Naive thymus-derived CD8-positive, alpha-beta T cell (primary cell): Measurements from ENCODE around the gene MORN3. TPM values are rescaled to one million over a fixed set of nuclear protein-coding genes. Genes with fewer than 3 reads are reported as not detected.
A peak's percentile ranks its signal among the peaks of the same experiment; 100 is the strongest.

Source experiments
- ATAC-seq, 2 donors: fragments of 150-1000 bp; cut with Tn5 transposase in 1 of 2; sonication (Bioruptor Pico), chemical (Tn5 transposase) in 1 of 2; 1 replicate in 1 of 2; 2 replicates in 1 of 2; pipeline ENCODE4 v1.10.0; 2021; ENCODE audit warnings: mild to moderate bottlenecking in 2 of 2, moderate library complexity in 2 of 2
- POLR2A ChIA-PET: fragments of 350-600 bp; sonication (Branson Sonifier 250); formaldehyde crosslinking; loops from one replicate; lab custom pipeline; 2021; ENCODE audit warnings: antibody characterized with exemption; lab: Charles Lee
- DNase-seq, 10 donors: peaks; one replicate each; pipeline versions ENCODE4 v3.0.0 to v3.0.0-alpha.2; 2020 to 2022
- H3K27ac Mint-ChIP-seq, 10 donors: one replicate each; pipeline ENCODE4 v1.8.0; 2020 to 2022; ENCODE audit warnings: mild to moderate bottlenecking in 10 of 10, mixed read lengths in 10 of 10, moderate library complexity in 4 of 10, inconsistent platforms in 1 of 10
- H3K27me3 Mint-ChIP-seq, 5 donors: one replicate each; pipeline ENCODE4 v1.8.0; 2021 to 2022; ENCODE audit warnings: mixed read lengths in 5 of 5
- H3K36me3 Mint-ChIP-seq, 3 donors: one replicate each; pipeline ENCODE4 v1.8.0; 2020 to 2022; ENCODE audit warnings: mixed read lengths in 3 of 3, mild to moderate bottlenecking in 2 of 3, inconsistent platforms in 1 of 3
- H3K4me1 Mint-ChIP-seq, 4 donors: one replicate each; pipeline ENCODE4 v1.8.0; 2021 to 2022; ENCODE audit warnings: mixed read lengths in 4 of 4
- H3K4me3 Mint-ChIP-seq, 10 donors: one replicate each; pipeline ENCODE4 v1.8.0; 2020 to 2022; ENCODE audit warnings: mild to moderate bottlenecking in 10 of 10, mixed read lengths in 10 of 10, moderate library complexity in 6 of 10, inconsistent platforms in 1 of 10
- H3K9me3 Mint-ChIP-seq, 9 donors: one replicate each; pipeline ENCODE4 v1.8.0; 2020 to 2022; ENCODE audit warnings: mixed read lengths in 9 of 9, mild to moderate bottlenecking in 3 of 9, inconsistent platforms in 1 of 9, moderate library complexity in 1 of 9
- polyA plus RNA-seq, 3 donors: library from polyadenylated mRNA; unstranded; fragments of 300-500 nt; fragmentation: Illumina TruSeq; gene quantifications; one replicate each; pipeline ENCODE4 v1.2.3, GENCODE V29; 2021
- total RNA-seq, 8 experiments: library from RNA in 2 of 8; stranded (reverse) in 2 of 8; gene quantifications; one replicate each; pipeline ENCODE4 v1.2.3 and lab custom pipeline; 2021 to 2026

MORN3 gene
- total and polyA plus RNA-seq, 5 experiments from 2014 or later: 1.1 to 14.0 (median 4.8) TPM

GRCh38 chr12:121613462-121613861 is 56.0 kb downstream of the MORN3 start:
- Mint-ChIP-seq H3K36me3 (no peaks in the 10 kb centered on the region), H3K27me3 (no peaks in the 10 kb centered on the region), H3K4me1 (peaks cover 5 to 13% (median 8%) of the 10 kb centered on the region in 4 donors), H3K27ac (peak overlapping the region in 1 of 10 donors; percentile 79), H3K9me3 (no peaks in the 10 kb centered on the region), H3K4me3 (no peak overlapping the region)
- no peak for ATAC-seq
- POLR2A ChIA-PET: interaction anchor here (0.7 to 1.1 kb wide), 2 partner anchors 34 to 63 kb away, joined by 4 read pairs; no protein-coding TSS in a partner anchor
- DNase-seq: no peak

- Mint-ChIP-seq H3K36me3 (no peaks in the 10 kb centered on the region), H3K9me3 (no peaks in the 10 kb centered on the region), H3K4me3 (no peak overlapping the region), H3K4me1 (peaks cover 6 to 11% (median 8%) of the 10 kb centered on the region in 4 donors), H3K27ac (peak overlapping the region in 3 of 10 donors; percentile 47 to 90 (median 79)), H3K27me3 (no peaks in the 10 kb centered on the region)
- POLR2A ChIA-PET: no interaction called here
- ATAC-seq (peak in 1 of 2 donors; percentile 33), DNase-seq (peak in 1 of 10 donors; percentile 18)
These were observed 58.1 kb downstream of the MORN3 start for GRCh38 chr12:121611306-121611705.

- H3K9me3 Mint-ChIP-seq: no peaks in the 10 kb centered on the region
- no peaks in the 10 kb centered on the region for H3K27me3 Mint-ChIP-seq
- no peak overlapping the region for H3K4me3 Mint-ChIP-seq
- no peak for DNase-seq
- POLR2A ChIA-PET: interaction anchor here (0.7 to 1.0 kb wide), 3 partner anchors 13 to 31 kb away, joined by 3 read pairs; no protein-coding TSS in a partner anchor
- H3K36me3 Mint-ChIP-seq: no peaks in the 10 kb centered on the region
- peak overlapping the region; percentile 4 to 90 (median 49) for H3K27ac Mint-ChIP-seq
- ATAC-seq: no peak
- H3K4me1 Mint-ChIP-seq: peaks cover 5 to 8% (median 7%) of the 10 kb centered on the region in 4 donors
These were observed 59.0 kb downstream of the MORN3 start for GRCh38 chr12:121610239-121611149.

- no peak overlapping the region for H3K4me3 Mint-ChIP-seq
- H3K27ac Mint-ChIP-seq: peak overlapping the region in 4 of 10 donors; percentile 17 to 82 (median 55)
- H3K27me3 Mint-ChIP-seq: no peaks in the 10 kb centered on the region
- ATAC-seq: no peak
- no peaks in the 10 kb centered on the region for H3K36me3 Mint-ChIP-seq
- POLR2A ChIA-PET: no interaction called here
- DNase-seq: no peak
- peaks cover 0 to 7% (median 3%) of the 10 kb centered on the region in 4 donors for H3K4me1 Mint-ChIP-seq
- no peaks in the 10 kb centered on the region for H3K9me3 Mint-ChIP-seq
These were observed 61.2 kb downstream of the MORN3 start for GRCh38 chr12:121608301-121608700.

GRCh38 chr12:121603581-121603980 is 65.9 kb downstream of the MORN3 start:
- POLR2A ChIA-PET: interaction anchor here (0.7 to 2.0 kb wide), 3 partner anchors 8 to 24 kb away, joined by 6 to 9 read pairs (median 7); no protein-coding TSS in a partner anchor

GRCh38 chr12:121602766-121603165 is 66.7 kb downstream of the MORN3 start:
- DNase-seq: no peak
- POLR2A ChIA-PET: interaction anchor here (1.5 to 2.0 kb wide), 2 partner anchors 12 to 24 kb away, joined by 7 to 9 read pairs; no protein-coding TSS in a partner anchor

More at GRCh38 chr12:121603581-121603980, 65.9 kb downstream of the MORN3 start:
- H3K9me3 Mint-ChIP-seq: no peaks in the 10 kb centered on the region
- no peaks in the 10 kb centered on the region for H3K36me3 Mint-ChIP-seq
- H3K27me3 Mint-ChIP-seq: no peaks in the 10 kb centered on the region
- no peak for ATAC-seq
- H3K4me3 Mint-ChIP-seq: no peak overlapping the region
- H3K27ac Mint-ChIP-seq: no peak overlapping the region
- DNase-seq: no peak
- H3K4me1 Mint-ChIP-seq: peaks cover 0 to 5% (median 2%) of the 10 kb centered on the region in 4 donors

GRCh38 chr12:121600702-121601336 is 68.6 kb downstream of the MORN3 start:
- Mint-ChIP-seq H3K27ac (peak overlapping the region in 2 of 10 donors; percentile 7 to 12), H3K27me3 (no peaks in the 10 kb centered on the region), H3K4me3 (no peak overlapping the region), H3K9me3 (no peaks in the 10 kb centered on the region), H3K4me1 (peaks cover 0 to 11% (median 1%) of the 10 kb centered on the region in 4 donors), H3K36me3 (peaks cover 0 to 2% (median 0%) of the 10 kb centered on the region in 3 donors)
- DNase-seq (no peak), ATAC-seq (no peak)
- POLR2A ChIA-PET: interaction anchor here (0.5 to 1.1 kb wide), 5 partner anchors 9 to 82 kb away, joined by 3 to 6 read pairs (median 4); no protein-coding TSS in a partner anchor

More at GRCh38 chr12:121602766-121603165, 66.7 kb downstream of the MORN3 start:
- no peak for ATAC-seq
- H3K27me3 Mint-ChIP-seq: no peaks in the 10 kb centered on the region
- no peak overlapping the region for H3K4me3 Mint-ChIP-seq
- H3K4me1 Mint-ChIP-seq: peaks cover 0 to 11% (median 2%) of the 10 kb centered on the region in 4 donors
- no peaks in the 10 kb centered on the region for H3K9me3 Mint-ChIP-seq
- H3K36me3 Mint-ChIP-seq: no peaks in the 10 kb centered on the region
- peak overlapping the region in 1 of 10 donors; percentile 46 for H3K27ac Mint-ChIP-seq

Other genes with a start within 250 kb of the MORN3 start
- 10 to 100 TPM; 91.8 to 95.0 TPM for gene KDM2B, start 88.6 kb downstream of the MORN3 start, total RNA-seq
- gene KDM2B, start 88.6 kb downstream of the MORN3 start, polyA plus RNA-seq: 10 to 100 TPM; 13.0 to 19.4 (median 18.4) TPM
- gene ORAI1, start 43.1 kb downstream of the MORN3 start, total RNA-seq: 10 to 100 TPM; 44.6 to 45.7 TPM
- 100 to 1,000 TPM; 122 to 158 (median 134) TPM for gene ORAI1, start 43.1 kb downstream of the MORN3 start, polyA plus RNA-seq
- gene TMEM120B, start 43.1 kb upstream of the MORN3 start, total RNA-seq: 10 to 100 TPM; 13.3 to 14.4 TPM
- gene TMEM120B, start 43.1 kb upstream of the MORN3 start, polyA plus RNA-seq: 1 to 10 TPM; 2.1 to 2.5 (median 2.4) TPM
- 100 to 1,000 TPM; 176 to 178 TPM for gene RHOF, start 124.0 kb upstream of the MORN3 start, total RNA-seq
- gene RHOF, start 124.0 kb upstream of the MORN3 start, polyA plus RNA-seq: 100 to 1,000 TPM in 1 of 3 donors, 10 to 100 TPM in 2; 79.9 to 101 (median 80.1) TPM
- gene SETD1B, start 134.4 kb upstream of the MORN3 start, total RNA-seq: 10 to 100 TPM; 92.8 to 93.8 TPM
- 1 to 10 TPM in 2 of 3 donors, under 1 TPM in 1; 0.98 to 3.7 (median 2.8) TPM for gene SETD1B, start 134.4 kb upstream of the MORN3 start, polyA plus RNA-seq
- gene HPD, start 189.2 kb upstream of the MORN3 start, total RNA-seq: not detected
- not detected for gene HPD, start 189.2 kb upstream of the MORN3 start, polyA plus RNA-seq
- gene PSMD9, start 219.1 kb upstream of the MORN3 start, total RNA-seq: 10 to 100 TPM; 35.1 to 41.4 TPM
- 10 to 100 TPM; 88.4 to 90.5 (median 89.4) TPM for gene PSMD9, start 219.1 kb upstream of the MORN3 start, polyA plus RNA-seq
- under 1 TPM; 0.49 to 0.82 TPM for gene CFAP251, start 248.9 kb upstream of the MORN3 start, total RNA-seq
- gene CFAP251, start 248.9 kb upstream of the MORN3 start, polyA plus RNA-seq: under 1 TPM in 2 of 3 donors, not detected in 1; 0.03 to 0.06 TPM